Glutamatergic neuron (in vitro differentiated cells): ENCODE measurements around the gene TMPRSS15. TPM values are rescaled to one million over a fixed set of nuclear protein-coding genes. Genes with fewer than 3 reads are reported as not detected.

Experiments
- DNase-seq: peaks from one replicate; pipeline ENCODE4 v3.0.0; 2022
- H3K27ac Mint-ChIP-seq: one replicate; pipeline ENCODE4 v1.8.0; 2020; ENCODE audit warnings: mild to moderate bottlenecking, mixed read lengths, inconsistent platforms; ENCODE audit not compliant: unreplicated experiment
- H3K27me3 Mint-ChIP-seq: one replicate; pipeline ENCODE4 v1.8.0; 2020; ENCODE audit warnings: mild to moderate bottlenecking, moderate library complexity, mixed read lengths, inconsistent platforms; ENCODE audit not compliant: unreplicated experiment
- H3K36me3 Mint-ChIP-seq: one replicate; pipeline ENCODE4 v1.8.0; 2020; ENCODE audit warnings: mild to moderate bottlenecking, mixed read lengths, inconsistent platforms; ENCODE audit not compliant: unreplicated experiment
- H3K4me1 Mint-ChIP-seq: one replicate; pipeline ENCODE4 v1.8.0; 2020; ENCODE audit warnings: mild to moderate bottlenecking, low read depth, mixed read lengths, inconsistent platforms; ENCODE audit not compliant: unreplicated experiment
- H3K4me3 Mint-ChIP-seq: one replicate; pipeline ENCODE4 v1.8.0; 2020; ENCODE audit warnings: mild to moderate bottlenecking, mixed read lengths, inconsistent platforms; ENCODE audit not compliant: unreplicated experiment
- H3K9me3 Mint-ChIP-seq: one replicate; pipeline ENCODE4 v1.8.0; 2020; ENCODE audit warnings: mild to moderate bottlenecking, moderate library complexity, mixed read lengths, inconsistent platforms; ENCODE audit not compliant: unreplicated experiment
- total RNA-seq: library from RNA; stranded (reverse); fragmentation: NEBNext Ultra II Directional; extraction: Animal tissue kit (Norgen Biotek cat#: 25700); gene quantifications from one replicate; pipeline ENCODE4 v1.2.1, GENCODE V29; 2021; ENCODE audit not compliant: unreplicated experiment
- TF ChIP-seq, protein P1 (sequence below): fragments of 200-600 bp; sonication (generic); IDR thresholded peaks from one replicate; pipeline ENCODE4 v1.5.0; 2021; ENCODE audit not compliant: partially characterized antibody, unreplicated experiment

The TMPRSS15 gene
- total RNA-seq, 1 donor from 2014 or later, result not detected

DNA sequence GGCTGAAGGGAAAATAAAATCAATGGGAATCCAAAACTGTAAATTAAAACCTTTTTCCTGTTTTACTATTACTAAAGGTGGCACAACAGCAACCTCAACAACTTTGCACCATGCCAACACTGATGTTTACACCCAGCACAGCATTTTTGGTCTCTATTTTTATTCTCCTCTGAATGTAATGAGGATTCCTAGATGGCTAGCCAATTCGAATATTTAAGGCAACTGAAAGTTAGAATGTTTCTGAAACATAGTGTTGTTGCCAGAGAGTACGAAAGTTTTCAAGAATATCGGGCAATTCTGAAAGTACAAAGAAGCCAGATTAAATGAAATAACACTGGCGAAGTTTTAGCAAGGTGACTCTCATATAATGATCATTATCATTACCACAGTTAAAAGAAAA is 118.2 kb downstream of the TMPRSS15 start:
- no peaks in the 10 kb centered on the region for H3K4me1 Mint-ChIP-seq
- TF ChIP-seq, protein P1, sequence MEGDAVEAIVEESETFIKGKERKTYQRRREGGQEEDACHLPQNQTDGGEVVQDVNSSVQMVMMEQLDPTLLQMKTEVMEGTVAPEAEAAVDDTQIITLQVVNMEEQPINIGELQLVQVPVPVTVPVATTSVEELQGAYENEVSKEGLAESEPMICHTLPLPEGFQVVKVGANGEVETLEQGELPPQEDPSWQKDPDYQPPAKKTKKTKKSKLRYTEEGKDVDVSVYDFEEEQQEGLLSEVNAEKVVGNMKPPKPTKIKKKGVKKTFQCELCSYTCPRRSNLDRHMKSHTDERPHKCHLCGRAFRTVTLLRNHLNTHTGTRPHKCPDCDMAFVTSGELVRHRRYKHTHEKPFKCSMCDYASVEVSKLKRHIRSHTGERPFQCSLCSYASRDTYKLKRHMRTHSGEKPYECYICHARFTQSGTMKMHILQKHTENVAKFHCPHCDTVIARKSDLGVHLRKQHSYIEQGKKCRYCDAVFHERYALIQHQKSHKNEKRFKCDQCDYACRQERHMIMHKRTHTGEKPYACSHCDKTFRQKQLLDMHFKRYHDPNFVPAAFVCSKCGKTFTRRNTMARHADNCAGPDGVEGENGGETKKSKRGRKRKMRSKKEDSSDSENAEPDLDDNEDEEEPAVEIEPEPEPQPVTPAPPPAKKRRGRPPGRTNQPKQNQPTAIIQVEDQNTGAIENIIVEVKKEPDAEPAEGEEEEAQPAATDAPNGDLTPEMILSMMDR, result no peak
- no peaks in the 10 kb centered on the region for H3K9me3 Mint-ChIP-seq
- H3K27ac Mint-ChIP-seq, result no peak overlapping the region
- DNase-seq, result no peak
- no peaks in the 10 kb centered on the region for H3K27me3 Mint-ChIP-seq
- no peaks in the 10 kb centered on the region for H3K36me3 Mint-ChIP-seq
- no peak overlapping the region for H3K4me3 Mint-ChIP-seq

DNA sequence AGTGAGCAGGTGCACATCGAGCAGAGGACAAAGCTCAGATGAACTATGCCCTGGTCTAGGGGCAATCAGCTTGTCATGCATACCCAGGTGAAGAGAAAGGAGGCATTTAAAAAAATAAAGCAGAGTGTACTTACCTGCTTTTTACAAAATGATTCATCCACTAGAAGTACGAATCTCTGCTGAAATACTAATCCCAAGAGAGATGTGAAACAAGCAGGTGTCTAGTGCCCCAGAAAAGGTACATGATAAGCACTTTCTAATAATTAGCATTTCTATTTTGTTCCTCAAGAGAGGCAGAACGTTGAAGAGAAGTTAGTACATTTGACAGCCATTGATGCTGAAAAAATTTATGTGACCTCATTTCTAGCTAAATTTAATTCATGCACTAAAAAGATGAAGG is 127.8 kb downstream of the TMPRSS15 start:
- TF ChIP-seq, protein P1, result no peak
- H3K4me3 Mint-ChIP-seq, result no peak overlapping the region
- no peaks in the 10 kb centered on the region for H3K4me1 Mint-ChIP-seq

DNA sequence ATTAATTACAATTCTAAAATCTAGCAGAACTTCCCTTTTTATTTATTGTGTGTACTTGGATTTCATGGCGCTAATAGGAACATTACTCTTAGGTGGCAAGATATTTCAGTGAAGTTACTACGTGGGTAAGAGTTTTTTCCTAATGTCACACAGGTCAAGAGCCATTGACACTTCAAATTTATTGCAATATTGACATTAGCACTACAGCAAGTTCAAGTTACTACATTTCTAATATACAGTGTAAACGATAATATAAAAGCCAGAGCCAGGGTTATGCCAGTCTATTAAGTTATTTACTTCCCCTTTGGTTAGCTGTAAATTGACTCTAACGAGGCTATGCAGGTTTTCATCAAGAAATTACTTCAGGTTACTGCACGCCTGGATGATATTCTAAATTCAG is 129.2 kb downstream of the TMPRSS15 start:
- no peak for DNase-seq
- H3K27me3 Mint-ChIP-seq, result no peaks in the 10 kb centered on the region
- no peak overlapping the region for H3K27ac Mint-ChIP-seq
- no peaks in the 10 kb centered on the region for H3K36me3 Mint-ChIP-seq
- H3K4me1 Mint-ChIP-seq, result no peaks in the 10 kb centered on the region
- TF ChIP-seq, protein P1, result no peak
- peaks cover 3% of the 10 kb centered on the region for H3K9me3 Mint-ChIP-seq
- H3K4me3 Mint-ChIP-seq, result no peak overlapping the region

More for the DNA sequence above, 127.8 kb downstream of the TMPRSS15 start:
- H3K27me3 Mint-ChIP-seq, result no peaks in the 10 kb centered on the region
- H3K9me3 Mint-ChIP-seq, result peaks cover 3% of the 10 kb centered on the region
- H3K27ac Mint-ChIP-seq, result no peak overlapping the region
- H3K36me3 Mint-ChIP-seq, result no peaks in the 10 kb centered on the region
- DNase-seq, result no peak

DNA sequence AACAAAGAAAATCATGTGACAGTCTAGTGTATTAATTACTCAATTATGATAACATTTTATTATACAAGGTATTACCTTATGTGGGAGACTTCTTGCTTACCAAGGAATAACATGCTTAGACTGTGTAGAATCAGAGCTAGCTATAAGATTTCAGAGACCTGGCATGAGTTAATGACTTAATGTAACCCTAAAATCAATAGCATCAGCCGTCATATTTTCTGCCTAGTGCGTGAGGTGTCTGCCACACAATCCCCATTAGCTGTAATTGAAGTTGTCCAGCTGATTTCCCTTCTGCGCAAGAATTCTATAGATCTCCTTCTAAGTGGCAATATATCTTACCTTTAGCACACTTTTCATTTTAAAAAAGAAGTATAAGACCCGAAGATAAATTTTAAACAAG is 130.2 kb downstream of the TMPRSS15 start:
- Mint-ChIP-seq H3K9me3 (peaks cover 4% of the 10 kb centered on the region), H3K27ac (no peak overlapping the region), H3K27me3 (no peaks in the 10 kb centered on the region), H3K4me3 (no peak overlapping the region), H3K36me3 (peaks cover 1% of the 10 kb centered on the region), H3K4me1 (no peaks in the 10 kb centered on the region)
- TF ChIP-seq, protein P1, result no peak
- no peak for DNase-seq

DNA sequence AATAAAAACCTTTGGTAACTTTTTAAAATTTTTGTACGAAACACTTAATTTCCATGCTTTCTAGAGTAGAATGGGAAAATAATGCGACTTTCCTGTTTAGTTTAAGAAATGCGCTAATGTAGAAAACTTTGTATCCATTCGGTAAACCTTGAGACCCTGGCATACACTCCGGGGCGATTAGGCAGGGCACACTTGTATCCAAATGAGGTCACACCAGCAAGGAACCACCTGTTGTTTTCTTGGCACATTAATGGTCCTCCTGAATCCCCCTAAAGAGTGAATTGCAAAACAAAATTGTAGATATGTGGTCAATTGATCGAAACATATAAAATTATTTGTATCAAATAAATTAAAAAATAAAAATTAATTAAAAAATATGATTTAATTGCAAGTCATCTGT is 133.7 kb downstream of the TMPRSS15 start:
- TF ChIP-seq, protein P1, result no peak
- Mint-ChIP-seq H3K4me3 (no peak overlapping the region), H3K9me3 (peaks cover 4% of the 10 kb centered on the region), H3K4me1 (no peaks in the 10 kb centered on the region), H3K27me3 (no peaks in the 10 kb centered on the region), H3K36me3 (peaks cover 11% of the 10 kb centered on the region), H3K27ac (no peak overlapping the region)
- DNase-seq, result no peak
